ELR (cell line): ENCODE results near the gene DEPDC7.
A peak's percentile ranks its signal among the peaks of the same experiment; 100 is the strongest.

Source experiments
- DNase-seq: peaks from one replicate; pipeline ENCODE4 v3.0.0-alpha.2; 2015; ENCODE audit warnings: low read depth

The DEPDC7 gene

DNA sequence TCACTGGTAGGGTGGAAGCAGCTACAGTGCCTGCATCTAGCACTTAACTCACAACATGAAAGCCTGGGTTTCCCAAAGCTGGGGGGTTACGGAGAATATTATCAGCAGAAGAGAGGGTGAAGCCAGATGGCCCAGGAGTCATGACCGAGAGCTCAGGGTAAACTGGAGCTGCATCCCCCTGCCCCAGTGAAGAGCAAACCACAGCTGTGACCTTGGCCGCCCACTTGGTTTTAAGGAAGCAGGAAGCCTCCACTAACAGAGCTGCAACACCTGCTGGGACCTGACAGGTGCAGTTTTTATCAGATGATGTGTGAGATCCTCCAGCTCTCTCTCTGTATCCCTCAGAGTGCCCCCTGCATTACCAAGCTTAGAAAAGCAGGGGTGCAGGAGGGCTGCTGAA is 44.6 kb downstream of the DEPDC7 start:
- no peak for DNase-seq

DNA sequence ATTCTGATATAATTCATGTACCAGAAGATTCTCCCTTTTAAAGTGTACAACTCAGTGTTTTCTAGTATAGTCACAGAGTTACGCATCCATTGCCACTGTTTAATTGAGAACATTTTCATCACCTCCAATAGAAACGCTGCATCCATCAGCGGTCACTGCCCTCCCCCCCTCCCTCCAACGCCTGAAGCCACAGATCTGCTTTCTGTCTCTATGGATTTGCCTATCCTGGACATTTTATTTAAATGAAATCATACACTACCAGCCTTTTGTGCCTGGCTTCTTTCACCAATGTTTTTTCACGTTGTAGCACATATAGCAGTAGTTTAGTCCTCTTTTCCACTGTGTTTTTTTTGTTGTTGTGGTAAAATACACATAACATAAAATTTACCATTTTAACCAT is 46.5 kb downstream of the DEPDC7 start:
- no peak for DNase-seq

DNA sequence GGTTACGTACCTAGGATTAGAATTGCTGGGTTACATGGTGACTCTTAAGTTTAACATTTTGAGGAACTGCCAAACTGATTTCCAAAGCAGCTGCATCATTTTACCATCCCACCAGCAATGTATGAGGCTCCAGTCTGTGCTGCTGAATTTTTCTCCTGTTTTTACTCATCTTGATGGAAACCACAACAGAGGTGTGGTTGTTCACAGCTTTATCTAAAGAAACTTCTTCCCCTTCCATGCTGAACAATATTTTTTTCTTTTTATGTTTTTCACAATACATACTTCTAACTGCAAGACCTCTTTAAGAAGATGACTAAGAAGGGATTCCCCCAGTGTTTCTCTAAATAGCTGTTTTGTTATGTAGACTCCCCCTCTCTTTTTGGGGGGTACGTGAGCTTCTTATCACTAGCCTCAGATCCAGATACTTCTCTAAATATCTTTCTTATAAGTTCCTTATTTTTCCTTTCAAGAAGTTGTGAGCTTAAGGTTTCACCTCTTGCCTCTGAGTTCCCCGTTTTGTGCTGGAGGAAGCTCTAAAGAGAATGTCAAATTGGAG is 47.7 kb downstream of the DEPDC7 start:
- DNase-seq = no peak

DNA sequence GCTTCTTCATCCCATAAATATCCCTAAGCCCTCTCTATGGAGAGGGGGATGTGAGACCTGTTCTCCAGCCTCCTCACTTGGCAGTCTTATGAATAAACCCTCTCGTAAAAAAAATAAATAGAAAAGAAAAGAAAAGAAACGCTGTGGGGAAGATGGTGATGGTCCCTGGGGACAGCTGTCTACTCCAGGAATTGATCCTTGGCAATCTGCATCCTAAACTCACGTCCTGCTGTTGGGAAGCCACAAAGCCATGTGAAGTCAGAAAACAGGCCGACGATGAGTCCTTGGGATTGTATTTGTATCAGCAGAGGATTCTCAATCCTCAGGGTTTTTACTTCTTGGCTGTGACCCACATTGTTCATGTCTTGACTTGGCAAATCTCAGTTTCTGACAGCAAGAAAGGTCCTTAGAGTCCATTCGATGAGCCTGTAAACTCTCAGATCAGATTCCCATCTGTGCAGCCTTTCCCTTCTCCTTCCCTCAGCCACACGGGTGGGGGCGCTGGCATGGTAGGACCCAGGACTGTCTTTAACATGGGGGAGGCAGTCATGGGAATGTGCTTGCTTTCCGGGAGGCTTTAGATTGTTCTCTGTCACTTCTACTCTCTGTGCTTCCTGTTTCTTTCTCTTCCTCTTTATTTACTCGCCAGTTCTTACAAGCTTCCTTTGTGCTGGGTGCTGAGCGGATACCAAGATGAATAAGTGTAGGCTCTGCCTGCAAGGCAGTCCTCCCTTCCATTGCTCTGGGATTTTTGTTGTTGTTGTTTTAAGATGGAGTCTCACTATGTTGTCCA is 48.6 kb downstream of the DEPDC7 start:
- DNase-seq = no peak

DNA sequence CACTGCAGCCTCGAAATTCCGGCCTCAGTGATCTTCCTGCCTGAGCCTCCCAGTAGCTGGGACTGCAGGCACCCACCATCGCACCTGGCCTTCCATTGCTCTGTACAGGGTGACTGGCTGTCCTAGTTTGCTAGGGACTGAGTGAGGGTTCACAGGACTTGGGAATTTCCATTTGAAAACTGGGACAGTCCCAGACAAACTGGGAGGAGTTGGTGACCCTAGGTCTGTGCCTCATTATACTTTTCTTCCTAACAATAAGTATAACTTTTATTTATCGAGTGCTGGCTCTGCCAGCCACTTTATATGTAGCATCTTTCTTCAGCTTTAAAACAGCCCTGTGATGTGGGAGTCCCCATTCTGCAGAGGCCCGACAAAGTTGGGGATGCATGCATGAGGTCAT is 49.2 kb downstream of the DEPDC7 start:
- no peak for DNase-seq

DNA sequence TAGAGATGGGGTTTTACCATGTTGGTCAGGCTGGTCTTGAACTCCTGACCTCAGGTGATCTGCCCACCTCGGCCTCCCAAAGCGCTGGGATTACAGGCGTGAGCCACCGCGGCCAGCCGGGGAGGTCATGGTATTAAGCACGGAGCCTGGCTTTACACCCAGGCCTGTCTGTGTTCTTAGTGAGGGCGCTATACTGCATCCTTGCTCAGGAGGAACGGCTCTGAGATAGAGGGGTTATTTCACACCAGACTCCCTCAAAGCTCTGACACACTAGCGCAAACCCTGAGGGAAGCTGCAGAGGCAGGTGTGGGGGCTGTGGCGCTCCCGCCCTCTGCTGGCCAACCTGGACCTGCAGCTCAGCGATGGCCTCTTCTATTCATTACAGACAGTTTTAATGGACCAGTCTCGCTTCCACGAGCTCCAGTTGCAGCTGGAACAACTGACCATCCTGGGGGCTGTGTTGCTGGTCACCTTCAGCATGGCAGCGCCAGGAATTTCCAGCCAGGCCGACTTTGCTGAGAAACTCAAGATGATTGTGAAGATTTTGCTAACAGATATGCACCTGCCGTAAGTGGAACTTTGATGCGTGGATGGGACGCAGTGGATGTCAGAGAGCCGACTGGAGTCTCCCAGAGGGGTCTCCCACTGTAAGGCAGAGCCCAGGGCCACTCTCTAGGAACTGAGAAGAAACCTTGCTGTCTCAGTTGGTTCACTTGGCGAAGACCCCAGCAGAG is 49.9 kb downstream of the DEPDC7 start:
- peak; percentile 71 for DNase-seq

DNA sequence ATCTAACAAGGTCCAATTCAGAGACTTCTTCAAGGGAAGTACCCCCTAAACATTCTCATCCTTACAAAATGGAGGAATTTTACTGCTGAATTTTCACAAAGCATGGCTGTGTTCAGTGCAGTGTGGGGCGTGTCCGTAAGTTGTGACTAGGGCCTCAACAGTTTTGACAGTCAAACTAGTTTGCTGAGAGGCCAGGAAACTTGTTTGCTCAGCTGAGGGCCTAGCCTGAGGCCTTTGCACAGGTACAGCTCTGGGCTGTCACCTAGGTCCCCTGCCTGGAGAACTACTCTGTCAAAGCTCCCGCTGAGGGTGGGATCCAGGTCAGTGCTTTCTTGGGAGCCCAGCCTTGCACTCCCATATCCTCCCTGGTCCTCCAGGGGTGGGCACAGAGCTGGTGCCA is 51.6 kb downstream of the DEPDC7 start:
- DNase-seq = no peak

DNA sequence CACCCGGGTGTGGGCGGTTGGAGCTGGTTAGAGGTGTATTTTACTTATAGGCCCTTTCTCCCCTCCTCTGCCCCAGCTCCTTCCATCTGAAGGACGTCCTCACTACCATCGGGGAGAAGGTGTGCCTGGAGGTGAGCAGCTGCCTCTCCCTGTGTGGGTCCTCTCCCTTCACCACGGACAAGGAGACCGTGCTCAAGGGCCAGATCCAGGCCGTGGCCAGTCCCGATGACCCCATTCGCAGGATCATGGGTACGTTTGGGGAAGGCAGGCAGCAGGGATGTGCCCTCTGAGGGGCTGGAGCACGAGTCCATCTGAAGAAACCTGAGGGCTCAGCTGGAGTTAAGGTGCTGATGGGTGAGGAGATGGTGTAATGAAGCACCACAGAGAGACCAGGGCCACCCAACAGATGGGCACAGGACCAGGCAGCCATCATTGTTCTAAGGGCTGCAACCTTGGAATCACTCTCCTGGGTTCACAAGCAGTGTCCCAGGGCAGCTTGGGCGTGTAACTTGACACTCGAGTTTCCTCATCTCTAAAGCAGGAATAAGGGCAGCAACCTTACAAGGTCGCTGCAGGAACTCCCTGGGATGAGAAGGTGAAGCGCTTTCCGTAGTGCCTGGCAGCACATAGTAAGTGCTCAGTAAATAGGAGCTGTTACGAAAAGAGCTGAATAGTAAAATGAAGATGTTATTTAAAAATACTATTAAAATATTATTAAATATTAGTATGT is 53.1 kb downstream of the DEPDC7 start:
- DNase-seq = no peak

DNA sequence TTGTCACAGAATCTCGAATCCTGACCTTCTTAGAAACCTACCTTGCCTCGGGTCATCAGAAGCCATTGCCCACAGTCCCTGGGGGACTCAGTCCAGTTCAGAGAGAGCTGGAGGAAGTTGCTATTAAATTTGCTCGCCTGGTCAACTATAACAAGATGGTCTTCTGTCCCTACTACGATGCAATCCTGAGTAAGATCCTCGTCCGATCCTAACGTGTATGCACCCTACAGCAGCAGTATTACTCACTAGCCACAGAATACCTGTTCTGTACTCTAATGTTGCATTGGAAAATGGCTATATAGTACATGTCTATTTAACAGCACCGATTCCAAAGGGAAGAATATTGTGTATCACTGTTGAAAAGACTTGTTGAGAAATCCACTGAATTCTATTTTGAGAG is 56.8 kb downstream of the DEPDC7 start:
- DNase-seq = no peak
